GM23338 (cell line): Measurements from ENCODE around the gene SUCLG2. TPM values are rescaled to one million over a fixed set of nuclear protein-coding genes. Genes with fewer than 3 reads are reported as not detected.

Source experiments
- ATAC-seq: fragments of 200-7000 bp; cut with Tn5 transposase; 3 replicates; pipeline ENCODE4 v1.9.1; 2020
- DNase-seq: peaks from one replicate; pipeline ENCODE4 v3.0.0-alpha.2; 2015; ENCODE audit warnings: low spot score
- H2AFZ ChIP-seq: fragments of 200-600 bp; sonication (generic); 2 replicates; pipeline ENCODE4 v1.8.0; 2016; ENCODE audit warnings: antibody characterized with exemption, mild to moderate bottlenecking, moderate library complexity
- H3F3A ChIP-seq: fragments of 200-600 bp; sonication (generic); replicated peaks from 2 replicates; pipeline ENCODE4 v1.8.0; 2017; ENCODE audit warnings: antibody characterized with exemption, mixed run types, low read depth
- H3K27ac ChIP-seq: fragments of 200-600 bp; sonication (generic); 2 replicates; pipeline ENCODE4 v1.6.1; 2016; ENCODE audit warnings: low read depth
- H3K27me3 ChIP-seq: fragments of 200-600 bp; sonication (generic); 2 replicates; pipeline ENCODE4 v1.8.0; 2016; ENCODE audit warnings: mild to moderate bottlenecking, mixed run types, moderate library complexity; ENCODE audit not compliant: insufficient read depth
- H3K36me3 ChIP-seq: fragments of 200-600 bp; sonication (generic); 2 replicates; pipeline ENCODE4 v1.8.0; 2016; ENCODE audit warnings: mild to moderate bottlenecking; ENCODE audit not compliant: insufficient read depth
- H3K4me1 ChIP-seq: fragments of 200-600 bp; sonication (generic); 2 replicates; pipeline ENCODE4 v1.8.0; 2016; ENCODE audit warnings: mild to moderate bottlenecking, moderate library complexity; ENCODE audit not compliant: insufficient read depth
- H3K4me2 ChIP-seq: fragments of 200-600 bp; sonication (generic); 2 replicates; pipeline ENCODE4 v1.7.1; 2017; ENCODE audit warnings: mixed run types
- H3K4me3 ChIP-seq: fragments of 200-600 bp; sonication (generic); 2 replicates; pipeline ENCODE4 v1.6.1; 2016; ENCODE audit warnings: mixed run types
- H3K79me2 ChIP-seq: fragments of 200-600 bp; sonication (generic); replicated peaks from 2 replicates; pipeline ENCODE4 v1.8.0; 2017; ENCODE audit warnings: mild to moderate bottlenecking; ENCODE audit not compliant: insufficient read depth
- H3K9me2 ChIP-seq: fragments of 200-600 bp; sonication (generic); 2 replicates; pipeline ENCODE4 v1.8.0; 2017; ENCODE audit not compliant: insufficient read depth
- H4K20me1 ChIP-seq: fragments of 200-600 bp; sonication (generic); replicated peaks from 2 replicates; pipeline ENCODE4 v1.8.0; 2017; ENCODE audit warnings: mild to moderate bottlenecking; ENCODE audit not compliant: insufficient read depth
- H3K27ac Mint-ChIP-seq: 2 replicates; pipeline ENCODE4 v1.8.0; 2020; ENCODE audit warnings: inconsistent platforms, mild to moderate bottlenecking, moderate library complexity, mixed read lengths
- H3K27me3 Mint-ChIP-seq: 3 replicates; pipeline ENCODE4 v1.8.0; 2022; ENCODE audit warnings: low read depth, mild to moderate bottlenecking, moderate library complexity, mixed read lengths, inconsistent platforms; ENCODE audit not compliant: insufficient read depth, poor library complexity
- H3K36me3 Mint-ChIP-seq: 3 replicates; pipeline ENCODE4 v1.8.0; 2021; ENCODE audit warnings: low read depth, mild to moderate bottlenecking, inconsistent platforms, moderate library complexity, mixed read lengths
- H3K4me1 Mint-ChIP-seq: 3 replicates; pipeline ENCODE4 v1.8.0; 2020; ENCODE audit warnings: mild to moderate bottlenecking, inconsistent platforms, mixed read lengths
- H3K4me3 Mint-ChIP-seq: 3 replicates; pipeline ENCODE4 v1.8.0; 2021; ENCODE audit warnings: moderate library complexity, mild to moderate bottlenecking, inconsistent platforms, mixed read lengths
- H3K9me3 Mint-ChIP-seq: 3 replicates; pipeline ENCODE4 v1.8.0; 2020; ENCODE audit warnings: moderate library complexity, mild to moderate bottlenecking, inconsistent platforms, mixed read lengths
- EZH2 ChIP-seq: fragments of 200-600 bp; sonication (generic); IDR thresholded peaks from one replicate; pipeline ENCODE4 v1.8.0; 2017; ENCODE audit warnings: antibody characterized with exemption, mild to moderate bottlenecking, low read depth; ENCODE audit not compliant: unreplicated experiment
- EZH2phosphoT487 ChIP-seq: fragments of 200-600 bp; sonication (generic); IDR thresholded peaks from one replicate; pipeline ENCODE4 v1.8.1; 2018; ENCODE audit warnings: antibody characterized with exemption; ENCODE audit not compliant: unreplicated experiment
- JUNB ChIP-seq: IDR thresholded peaks from one replicate; pipeline ENCODE4 v1.6.1; 2016; ENCODE audit warnings: antibody characterized with exemption; ENCODE audit not compliant: unreplicated experiment
- NANOG ChIP-seq: IDR thresholded peaks from 2 replicates; pipeline ENCODE4 v1.6.1; 2016; ENCODE audit warnings: antibody characterized with exemption, borderline replicate concordance
- STAT1 ChIP-seq: IDR thresholded peaks from one replicate; pipeline ENCODE4 v1.6.1; 2016; ENCODE audit warnings: antibody characterized with exemption; ENCODE audit not compliant: unreplicated experiment
- ZNF114 ChIP-seq: fragments of 250-450 bp; sonication (Bioruptor Pico); IDR thresholded peaks from 2 replicates; pipeline ENCODE4 v1.5.0; 2020; ENCODE audit warnings: mild to moderate bottlenecking, moderate library complexity
- ZNF331 ChIP-seq: fragments of 250-450 bp; sonication (Bioruptor Pico); IDR thresholded peaks from 2 replicates; pipeline ENCODE4 v1.5.0; 2020; ENCODE audit warnings: low read depth, mild to moderate bottlenecking, moderate library complexity
- polyA plus RNA-seq: library from polyadenylated mRNA; unstranded; fragments of >200 nt; fragmentation: Nextera tagmentation; extraction: Ambion mirVana; gene quantifications from 2 replicates; pipeline ENCODE4 v1.2.1, GENCODE V29; 2016
- total RNA-seq: library from RNA; depleted of rRNA; stranded (reverse); fragments of >200 nt; shearing (Covaris generic); gene quantifications from 2 replicates; pipeline ENCODE4 v1.2.3, GENCODE V29; 2014
- TF ChIP-seq, protein P1 (sequence below): fragments of 250-450 bp; sonication (Bioruptor Pico); IDR thresholded peaks from 2 replicates; pipeline ENCODE4 v1.5.0; 2020; ENCODE audit warnings: mild to moderate bottlenecking, moderate library complexity
- TF ChIP-seq, protein P2 (sequence below): IDR thresholded peaks from one replicate; pipeline ENCODE4 v1.6.1; 2018; ENCODE audit warnings: antibody characterized with exemption; ENCODE audit not compliant: unreplicated experiment
- TF ChIP-seq, protein P3 (sequence below): IDR thresholded peaks from 2 replicates; pipeline ENCODE4 v1.6.1; 2016; ENCODE audit warnings: antibody characterized with exemption

SUCLG2 gene
- total and polyA plus RNA-seq, 2 experiments from 2014 or later, result 29.3 to 39.0 TPM

DNA sequence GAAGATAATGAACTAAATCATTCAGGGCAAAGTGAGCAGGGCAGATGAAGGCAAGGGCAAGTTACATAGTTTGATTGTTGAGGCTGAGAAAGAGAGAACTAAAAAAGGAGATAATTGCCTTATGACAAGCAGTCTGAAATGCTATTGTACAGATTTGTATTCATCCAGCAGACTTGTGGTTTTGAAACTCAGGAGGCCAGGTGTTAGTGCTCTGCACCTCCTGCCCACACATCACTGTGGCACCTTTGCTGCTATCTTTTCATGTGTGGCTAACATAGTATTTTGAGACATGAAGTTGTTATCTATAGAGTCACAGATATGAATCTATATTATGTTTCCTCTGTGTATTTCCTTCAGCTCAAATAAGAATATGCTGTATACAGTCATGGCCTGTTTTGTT lies 24.3 kb upstream of the SUCLG2 start:
- H2AFZ ChIP-seq, result no peak overlapping the region
- H3K27me3 ChIP-seq, result no peaks in the 10 kb centered on the region
- H3K79me2 ChIP-seq, result no peaks in the 10 kb centered on the region
- no peak overlapping the region for H3K4me2 ChIP-seq
- peaks cover 3% of the 10 kb centered on the region for H3K27me3 Mint-ChIP-seq
- no peak overlapping the region for H3K27ac Mint-ChIP-seq
- no peaks in the 10 kb centered on the region for H3K9me2 ChIP-seq
- no peak overlapping the region for H3K27ac ChIP-seq
- H3K4me1 Mint-ChIP-seq, result peaks cover 3% of the 10 kb centered on the region; the same call in 1 of the 3 replicates
- H3K36me3 ChIP-seq, result no peaks in the 10 kb centered on the region
- H3K4me3 ChIP-seq, result no peak overlapping the region
- no peaks in the 10 kb centered on the region; the same call in 2 of the 3 replicates for H3K36me3 Mint-ChIP-seq
- H3K4me3 Mint-ChIP-seq, result no peak overlapping the region
- no peaks in the 10 kb centered on the region for H4K20me1 ChIP-seq
- TF ChIP-seq ZNF114 (no peak), EZH2phosphoT487 (no peak), ZNF331 (CRISPR knock-in tag) (no peak)
- no peak for ATAC-seq
- DNase-seq, result no peak
- no peaks in the 10 kb centered on the region for H3F3A ChIP-seq
- peaks cover 4% of the 10 kb centered on the region; the same call in 2 of the 3 replicates for H3K9me3 Mint-ChIP-seq
- H3K4me1 ChIP-seq, result no peaks in the 10 kb centered on the region

DNA sequence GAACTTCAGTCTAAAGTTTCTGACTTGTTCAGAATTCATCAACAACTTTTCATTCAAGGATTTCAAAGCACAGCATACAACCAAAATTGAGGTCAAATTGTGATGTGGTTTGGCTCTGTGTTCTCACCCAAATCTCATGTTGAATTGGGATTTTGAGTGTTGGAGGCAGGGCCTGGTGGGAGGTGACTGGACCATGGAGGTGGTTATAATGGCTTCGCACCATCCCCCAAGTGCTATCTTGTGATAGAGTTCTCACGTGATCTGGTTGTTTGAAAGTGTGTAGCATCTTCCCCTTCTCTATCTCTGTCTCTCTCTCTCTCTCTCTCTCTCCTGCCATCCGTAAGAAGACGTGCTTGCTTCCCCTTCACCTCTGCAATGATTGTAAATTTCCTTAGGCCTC lies 19.6 kb upstream of the SUCLG2 start:
- H3K79me2 ChIP-seq, result no peaks in the 10 kb centered on the region
- H3F3A ChIP-seq, result no peaks in the 10 kb centered on the region
- peaks cover 4% of the 10 kb centered on the region; the same call in 2 of the 3 replicates for H3K9me3 Mint-ChIP-seq
- no peaks in the 10 kb centered on the region for H3K4me1 ChIP-seq
- H3K36me3 Mint-ChIP-seq, result no peaks in the 10 kb centered on the region; the same call in 2 of the 3 replicates
- H3K9me2 ChIP-seq, result 0 out of 2 replicates have a peak, but pooled peaks cover 4% of the 10 kb centered on the region
- H3K27ac ChIP-seq, result no peak overlapping the region
- H3K36me3 ChIP-seq, result no peaks in the 10 kb centered on the region
- H2AFZ ChIP-seq, result no peak overlapping the region
- no peaks in the 10 kb centered on the region for H4K20me1 ChIP-seq
- no peaks in the 10 kb centered on the region for H3K27me3 ChIP-seq
- no peak overlapping the region for H3K4me3 ChIP-seq
- no peaks in the 10 kb centered on the region for H3K27me3 Mint-ChIP-seq
- H3K27ac Mint-ChIP-seq, result no peak overlapping the region
- no peak overlapping the region for H3K4me2 ChIP-seq
- H3K4me1 Mint-ChIP-seq, result no peaks in the 10 kb centered on the region; the same call in 2 of the 3 replicates
- ATAC-seq (no peak), DNase-seq (no peak)
- H3K4me3 Mint-ChIP-seq, result no peak overlapping the region
- no peak for TF ChIP-seq STAT1
- no peak for TF ChIP-seq NANOG
- TF ChIP-seq, protein P1, sequence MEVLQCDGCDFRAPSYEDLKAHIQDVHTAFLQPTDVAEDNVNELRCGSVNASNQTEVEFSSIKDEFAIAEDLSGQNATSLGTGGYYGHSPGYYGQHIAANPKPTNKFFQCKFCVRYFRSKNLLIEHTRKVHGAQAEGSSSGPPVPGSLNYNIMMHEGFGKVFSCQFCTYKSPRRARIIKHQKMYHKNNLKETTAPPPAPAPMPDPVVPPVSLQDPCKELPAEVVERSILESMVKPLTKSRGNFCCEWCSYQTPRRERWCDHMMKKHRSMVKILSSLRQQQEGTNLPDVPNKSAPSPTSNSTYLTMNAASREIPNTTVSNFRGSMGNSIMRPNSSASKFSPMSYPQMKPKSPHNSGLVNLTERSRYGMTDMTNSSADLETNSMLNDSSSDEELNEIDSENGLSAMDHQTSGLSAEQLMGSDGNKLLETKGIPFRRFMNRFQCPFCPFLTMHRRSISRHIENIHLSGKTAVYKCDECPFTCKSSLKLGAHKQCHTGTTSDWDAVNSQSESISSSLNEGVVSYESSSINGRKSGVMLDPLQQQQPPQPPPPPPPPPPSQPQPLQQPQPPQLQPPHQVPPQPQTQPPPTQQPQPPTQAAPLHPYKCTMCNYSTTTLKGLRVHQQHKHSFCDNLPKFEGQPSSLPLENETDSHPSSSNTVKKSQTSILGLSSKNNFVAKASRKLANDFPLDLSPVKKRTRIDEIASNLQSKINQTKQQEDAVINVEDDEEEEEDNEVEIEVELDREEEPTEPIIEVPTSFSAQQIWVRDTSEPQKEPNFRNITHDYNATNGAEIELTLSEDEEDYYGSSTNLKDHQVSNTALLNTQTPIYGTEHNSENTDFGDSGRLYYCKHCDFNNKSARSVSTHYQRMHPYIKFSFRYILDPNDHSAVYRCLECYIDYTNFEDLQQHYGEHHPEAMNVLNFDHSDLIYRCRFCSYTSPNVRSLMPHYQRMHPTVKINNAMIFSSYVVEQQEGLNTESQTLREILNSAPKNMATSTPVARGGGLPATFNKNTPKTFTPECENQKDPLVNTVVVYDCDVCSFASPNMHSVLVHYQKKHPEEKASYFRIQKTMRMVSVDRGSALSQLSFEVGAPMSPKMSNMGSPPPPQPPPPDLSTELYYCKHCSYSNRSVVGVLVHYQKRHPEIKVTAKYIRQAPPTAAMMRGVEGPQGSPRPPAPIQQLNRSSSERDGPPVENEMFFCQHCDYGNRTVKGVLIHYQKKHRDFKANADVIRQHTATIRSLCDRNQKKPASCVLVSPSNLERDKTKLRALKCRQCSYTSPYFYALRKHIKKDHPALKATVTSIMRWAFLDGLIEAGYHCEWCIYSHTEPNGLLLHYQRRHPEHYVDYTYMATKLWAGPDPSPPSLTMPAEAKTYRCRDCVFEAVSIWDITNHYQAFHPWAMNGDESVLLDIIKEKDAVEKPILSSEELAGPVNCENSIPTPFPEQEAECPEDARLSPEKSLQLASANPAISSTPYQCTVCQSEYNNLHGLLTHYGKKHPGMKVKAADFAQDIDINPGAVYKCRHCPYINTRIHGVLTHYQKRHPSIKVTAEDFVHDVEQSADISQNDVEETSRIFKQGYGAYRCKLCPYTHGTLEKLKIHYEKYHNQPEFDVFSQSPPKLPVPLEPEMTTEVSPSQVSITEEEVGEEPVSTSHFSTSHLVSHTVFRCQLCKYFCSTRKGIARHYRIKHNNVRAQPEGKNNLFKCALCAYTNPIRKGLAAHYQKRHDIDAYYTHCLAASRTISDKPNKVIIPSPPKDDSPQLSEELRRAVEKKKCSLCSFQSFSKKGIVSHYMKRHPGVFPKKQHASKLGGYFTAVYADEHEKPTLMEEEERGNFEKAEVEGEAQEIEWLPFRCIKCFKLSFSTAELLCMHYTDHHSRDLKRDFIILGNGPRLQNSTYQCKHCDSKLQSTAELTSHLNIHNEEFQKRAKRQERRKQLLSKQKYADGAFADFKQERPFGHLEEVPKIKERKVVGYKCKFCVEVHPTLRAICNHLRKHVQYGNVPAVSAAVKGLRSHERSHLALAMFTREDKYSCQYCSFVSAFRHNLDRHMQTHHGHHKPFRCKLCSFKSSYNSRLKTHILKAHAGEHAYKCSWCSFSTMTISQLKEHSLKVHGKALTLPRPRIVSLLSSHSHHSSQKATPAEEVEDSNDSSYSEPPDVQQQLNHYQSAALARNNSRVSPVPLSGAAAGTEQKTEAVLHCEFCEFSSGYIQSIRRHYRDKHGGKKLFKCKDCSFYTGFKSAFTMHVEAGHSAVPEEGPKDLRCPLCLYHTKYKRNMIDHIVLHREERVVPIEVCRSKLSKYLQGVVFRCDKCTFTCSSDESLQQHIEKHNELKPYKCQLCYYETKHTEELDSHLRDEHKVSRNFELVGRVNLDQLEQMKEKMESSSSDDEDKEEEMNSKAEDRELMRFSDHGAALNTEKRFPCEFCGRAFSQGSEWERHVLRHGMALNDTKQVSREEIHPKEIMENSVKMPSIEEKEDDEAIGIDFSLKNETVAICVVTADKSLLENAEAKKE (CRISPR knock-in tag), result no peak
- TF ChIP-seq, protein P2, sequence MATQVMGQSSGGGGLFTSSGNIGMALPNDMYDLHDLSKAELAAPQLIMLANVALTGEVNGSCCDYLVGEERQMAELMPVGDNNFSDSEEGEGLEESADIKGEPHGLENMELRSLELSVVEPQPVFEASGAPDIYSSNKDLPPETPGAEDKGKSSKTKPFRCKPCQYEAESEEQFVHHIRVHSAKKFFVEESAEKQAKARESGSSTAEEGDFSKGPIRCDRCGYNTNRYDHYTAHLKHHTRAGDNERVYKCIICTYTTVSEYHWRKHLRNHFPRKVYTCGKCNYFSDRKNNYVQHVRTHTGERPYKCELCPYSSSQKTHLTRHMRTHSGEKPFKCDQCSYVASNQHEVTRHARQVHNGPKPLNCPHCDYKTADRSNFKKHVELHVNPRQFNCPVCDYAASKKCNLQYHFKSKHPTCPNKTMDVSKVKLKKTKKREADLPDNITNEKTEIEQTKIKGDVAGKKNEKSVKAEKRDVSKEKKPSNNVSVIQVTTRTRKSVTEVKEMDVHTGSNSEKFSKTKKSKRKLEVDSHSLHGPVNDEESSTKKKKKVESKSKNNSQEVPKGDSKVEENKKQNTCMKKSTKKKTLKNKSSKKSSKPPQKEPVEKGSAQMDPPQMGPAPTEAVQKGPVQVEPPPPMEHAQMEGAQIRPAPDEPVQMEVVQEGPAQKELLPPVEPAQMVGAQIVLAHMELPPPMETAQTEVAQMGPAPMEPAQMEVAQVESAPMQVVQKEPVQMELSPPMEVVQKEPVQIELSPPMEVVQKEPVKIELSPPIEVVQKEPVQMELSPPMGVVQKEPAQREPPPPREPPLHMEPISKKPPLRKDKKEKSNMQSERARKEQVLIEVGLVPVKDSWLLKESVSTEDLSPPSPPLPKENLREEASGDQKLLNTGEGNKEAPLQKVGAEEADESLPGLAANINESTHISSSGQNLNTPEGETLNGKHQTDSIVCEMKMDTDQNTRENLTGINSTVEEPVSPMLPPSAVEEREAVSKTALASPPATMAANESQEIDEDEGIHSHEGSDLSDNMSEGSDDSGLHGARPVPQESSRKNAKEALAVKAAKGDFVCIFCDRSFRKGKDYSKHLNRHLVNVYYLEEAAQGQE, result no peak
- TF ChIP-seq EZH2, result no peak
- TF ChIP-seq JUNB, result no peak
- TF ChIP-seq, protein P3, sequence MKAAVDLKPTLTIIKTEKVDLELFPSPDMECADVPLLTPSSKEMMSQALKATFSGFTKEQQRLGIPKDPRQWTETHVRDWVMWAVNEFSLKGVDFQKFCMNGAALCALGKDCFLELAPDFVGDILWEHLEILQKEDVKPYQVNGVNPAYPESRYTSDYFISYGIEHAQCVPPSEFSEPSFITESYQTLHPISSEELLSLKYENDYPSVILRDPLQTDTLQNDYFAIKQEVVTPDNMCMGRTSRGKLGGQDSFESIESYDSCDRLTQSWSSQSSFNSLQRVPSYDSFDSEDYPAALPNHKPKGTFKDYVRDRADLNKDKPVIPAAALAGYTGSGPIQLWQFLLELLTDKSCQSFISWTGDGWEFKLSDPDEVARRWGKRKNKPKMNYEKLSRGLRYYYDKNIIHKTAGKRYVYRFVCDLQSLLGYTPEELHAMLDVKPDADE, result no peak
